Panc1 (cell line): ENCODE measurements around the gene YOD1. TPM values are rescaled to one million over a fixed set of nuclear protein-coding genes. Genes with fewer than 3 reads are reported as not detected.

Experiments used
- ATAC-seq: fragments of 200-7000 bp; cut with Tn5 transposase; 2 replicates; pipeline ENCODE4 v1.9.1; 2020; ENCODE audit warnings: mild to moderate bottlenecking, moderate library complexity
- BruUV-seq: library from RNA; stranded (reverse); fragments of 400-500 nt; replicated peaks from 2 replicates; lab custom pipeline; 2021; lab: Mats Ljungman, UMichigan
- CTCF ChIA-PET: fragments of 300-600 bp; sonication (Branson Sonifier 250); formaldehyde crosslinking; loops from one replicate; lab custom pipeline; 2022; ENCODE audit warnings: antibody characterized with exemption; lab: Charles Lee
- POLR2A ChIA-PET: fragments of 300-600 bp; sonication (Branson Sonifier 250); formaldehyde crosslinking; loops from one replicate; lab custom pipeline; 2022; ENCODE audit warnings: antibody characterized with exemption; lab: Charles Lee
- DNase-seq: peaks from one replicate; pipeline ENCODE4 v3.0.0-alpha.2; 2010; ENCODE audit warnings: low read depth, low spot score
- H3K27ac ChIP-seq: 2 replicates; pipeline ENCODE4 v1.5.1; 2011; ENCODE audit warnings: mild to moderate bottlenecking, low read length, inconsistent platforms
- H3K27me3 ChIP-seq: fragments of 200-500 bp; sonication (Bioruptor generic); 2 replicates; pipeline ENCODE4 v1.6.0; 2014; ENCODE audit warnings: low read length, inconsistent platforms; ENCODE audit not compliant: control insufficient read depth, insufficient read depth
- H3K36me3 ChIP-seq: fragments of 200-500 bp; sonication (Bioruptor generic); 2 replicates; pipeline ENCODE4 v1.5.1; 2014; ENCODE audit warnings: inconsistent platforms, mild to moderate bottlenecking, low read length, moderate library complexity; ENCODE audit not compliant: control insufficient read depth, insufficient read depth
- H3K4me1 ChIP-seq: 2 replicates; pipeline ENCODE4 v1.5.1; 2011; ENCODE audit warnings: inconsistent platforms, mild to moderate bottlenecking, low read length, moderate library complexity; ENCODE audit not compliant: control insufficient read depth, insufficient read depth
- H3K4me3 ChIP-seq, 2 experiments: 2 replicates each; pipeline ENCODE4 v1.5.1; 2011 to 2012; ENCODE audit warnings: low read depth in 2 of 2, low read length in 2 of 2, mild to moderate bottlenecking in 2 of 2, inconsistent platforms in 1 of 2, moderate library complexity in 1 of 2
- H3K9me3 ChIP-seq: fragments of 200-500 bp; sonication (Bioruptor generic); 2 replicates; pipeline ENCODE4 v1.5.1; 2014; ENCODE audit warnings: low read depth, mild to moderate bottlenecking, inconsistent platforms, low read length, moderate library complexity; ENCODE audit not compliant: control insufficient read depth, insufficient read depth
- POLR2AphosphoS5 ChIP-seq: IDR thresholded peaks from 2 replicates; pipeline ENCODE4 v1.6.1; 2012; ENCODE audit warnings: mild to moderate bottlenecking, low read depth, low read length, moderate library complexity
- SIN3A ChIP-seq: IDR thresholded peaks from 2 replicates; pipeline ENCODE4 v1.6.1; 2012; ENCODE audit warnings: low read depth, mild to moderate bottlenecking, low read length, moderate library complexity, borderline replicate concordance; ENCODE audit not compliant: insufficient read depth
- TCF7L2 ChIP-seq: IDR thresholded peaks from 2 replicates; pipeline ENCODE4 v1.6.1; 2011; ENCODE audit warnings: mild to moderate bottlenecking, low read depth, low read length, inconsistent platforms
- in situ Hi-C: cut with HindIII; loops from 2 replicates; pipeline ENCODE4 v1.10.0; 2016; ENCODE audit warnings: low sequenced_read_pairs, low pct_unique_long_range_greater_than_20kb
- intact Hi-C: fragments of 100-400 bp; cut with micrococcal nuclease; formaldehyde crosslinking; loops from one replicate; pipeline ENCODE4 v1.10.0; 2022; ENCODE audit not compliant: unreplicated experiment
- total RNA-seq: library from RNA; stranded (reverse); gene quantifications from one replicate; pipeline ENCODE4 v1.2.1, GENCODE V29; 2021; ENCODE audit not compliant: unreplicated experiment
- TF ChIP-seq, protein P1 (sequence below): fragments of 450-650 bp; IDR thresholded peaks from 2 replicates; pipeline ENCODE4 v1.5.1; 2017; ENCODE audit warnings: mild to moderate bottlenecking
- TF ChIP-seq, protein P2 (sequence below), 2 experiments: IDR thresholded peaks; 2 replicates each; pipeline ENCODE4 v1.6.1; 2011 to 2012; ENCODE audit warnings: low read depth in 2 of 2, control low read depth in 1 of 2, low read length in 1 of 2, mild to moderate bottlenecking in 1 of 2, moderate library complexity in 1 of 2; ENCODE audit not compliant: insufficient read depth in 1 of 2

The YOD1 gene
- total RNA-seq, 1 experiment from 2014 or later = 7.1 TPM

DNA sequence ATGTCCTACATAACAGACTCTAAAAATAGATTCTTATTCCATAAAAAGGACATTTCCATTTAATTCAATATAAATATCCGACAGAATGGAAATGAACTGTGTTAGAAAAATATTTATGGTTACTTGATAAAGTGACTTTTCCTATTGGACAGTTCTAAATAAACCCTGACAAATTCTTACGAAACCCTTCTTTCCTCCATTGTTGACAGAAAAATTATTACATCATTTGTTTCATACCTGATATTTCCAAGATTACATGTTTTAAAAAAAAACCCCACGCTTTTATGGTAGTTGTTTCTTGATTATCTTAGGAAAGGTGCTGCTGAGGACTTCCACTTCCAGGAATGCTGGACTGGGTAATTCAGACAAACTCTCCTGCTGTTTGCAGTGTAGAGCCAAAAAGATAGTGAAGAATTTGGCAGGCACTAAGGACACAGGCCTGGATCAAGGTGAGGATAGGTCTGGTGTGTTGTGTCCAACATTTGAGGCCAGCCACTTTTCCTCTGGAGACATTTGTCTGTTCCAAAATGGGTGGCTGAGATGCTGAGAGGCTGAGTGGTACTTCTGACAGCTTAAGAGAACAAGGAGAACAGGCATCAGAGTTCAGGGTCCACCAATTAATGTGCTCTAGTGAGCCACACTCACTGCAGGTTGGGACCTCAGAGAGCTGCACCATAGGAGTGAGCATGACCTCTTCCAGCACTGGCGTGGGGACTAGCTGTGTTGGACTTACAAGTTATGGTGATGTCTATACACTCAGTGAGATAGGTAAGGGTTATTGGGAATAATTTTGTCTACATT lies 11.4 kb downstream of the YOD1 start:
- Histone ChIP-seq H3K4me1 (no peaks in the 10 kb centered on the region), H3K27me3 (peaks cover 9% of the 10 kb centered on the region), H3K4me3 (no peak overlapping the region), H3K27ac (no peak overlapping the region), H3K36me3 (no peaks in the 10 kb centered on the region), H3K9me3 (no peaks in the 10 kb centered on the region)
- ChIA-PET CTCF (interaction anchor here (0.9 kb wide), 1 partner anchor 45 kb away, joined by 4 read pairs; no protein-coding TSS in a partner anchor), POLR2A (no interaction called here)
- no peak for TF ChIP-seq TCF7L2
- TF ChIP-seq, protein P1, sequence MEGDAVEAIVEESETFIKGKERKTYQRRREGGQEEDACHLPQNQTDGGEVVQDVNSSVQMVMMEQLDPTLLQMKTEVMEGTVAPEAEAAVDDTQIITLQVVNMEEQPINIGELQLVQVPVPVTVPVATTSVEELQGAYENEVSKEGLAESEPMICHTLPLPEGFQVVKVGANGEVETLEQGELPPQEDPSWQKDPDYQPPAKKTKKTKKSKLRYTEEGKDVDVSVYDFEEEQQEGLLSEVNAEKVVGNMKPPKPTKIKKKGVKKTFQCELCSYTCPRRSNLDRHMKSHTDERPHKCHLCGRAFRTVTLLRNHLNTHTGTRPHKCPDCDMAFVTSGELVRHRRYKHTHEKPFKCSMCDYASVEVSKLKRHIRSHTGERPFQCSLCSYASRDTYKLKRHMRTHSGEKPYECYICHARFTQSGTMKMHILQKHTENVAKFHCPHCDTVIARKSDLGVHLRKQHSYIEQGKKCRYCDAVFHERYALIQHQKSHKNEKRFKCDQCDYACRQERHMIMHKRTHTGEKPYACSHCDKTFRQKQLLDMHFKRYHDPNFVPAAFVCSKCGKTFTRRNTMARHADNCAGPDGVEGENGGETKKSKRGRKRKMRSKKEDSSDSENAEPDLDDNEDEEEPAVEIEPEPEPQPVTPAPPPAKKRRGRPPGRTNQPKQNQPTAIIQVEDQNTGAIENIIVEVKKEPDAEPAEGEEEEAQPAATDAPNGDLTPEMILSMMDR = no peak
- no peak for TF ChIP-seq SIN3A
- TF ChIP-seq POLR2AphosphoS5 = no peak
- TF ChIP-seq, protein P2, sequence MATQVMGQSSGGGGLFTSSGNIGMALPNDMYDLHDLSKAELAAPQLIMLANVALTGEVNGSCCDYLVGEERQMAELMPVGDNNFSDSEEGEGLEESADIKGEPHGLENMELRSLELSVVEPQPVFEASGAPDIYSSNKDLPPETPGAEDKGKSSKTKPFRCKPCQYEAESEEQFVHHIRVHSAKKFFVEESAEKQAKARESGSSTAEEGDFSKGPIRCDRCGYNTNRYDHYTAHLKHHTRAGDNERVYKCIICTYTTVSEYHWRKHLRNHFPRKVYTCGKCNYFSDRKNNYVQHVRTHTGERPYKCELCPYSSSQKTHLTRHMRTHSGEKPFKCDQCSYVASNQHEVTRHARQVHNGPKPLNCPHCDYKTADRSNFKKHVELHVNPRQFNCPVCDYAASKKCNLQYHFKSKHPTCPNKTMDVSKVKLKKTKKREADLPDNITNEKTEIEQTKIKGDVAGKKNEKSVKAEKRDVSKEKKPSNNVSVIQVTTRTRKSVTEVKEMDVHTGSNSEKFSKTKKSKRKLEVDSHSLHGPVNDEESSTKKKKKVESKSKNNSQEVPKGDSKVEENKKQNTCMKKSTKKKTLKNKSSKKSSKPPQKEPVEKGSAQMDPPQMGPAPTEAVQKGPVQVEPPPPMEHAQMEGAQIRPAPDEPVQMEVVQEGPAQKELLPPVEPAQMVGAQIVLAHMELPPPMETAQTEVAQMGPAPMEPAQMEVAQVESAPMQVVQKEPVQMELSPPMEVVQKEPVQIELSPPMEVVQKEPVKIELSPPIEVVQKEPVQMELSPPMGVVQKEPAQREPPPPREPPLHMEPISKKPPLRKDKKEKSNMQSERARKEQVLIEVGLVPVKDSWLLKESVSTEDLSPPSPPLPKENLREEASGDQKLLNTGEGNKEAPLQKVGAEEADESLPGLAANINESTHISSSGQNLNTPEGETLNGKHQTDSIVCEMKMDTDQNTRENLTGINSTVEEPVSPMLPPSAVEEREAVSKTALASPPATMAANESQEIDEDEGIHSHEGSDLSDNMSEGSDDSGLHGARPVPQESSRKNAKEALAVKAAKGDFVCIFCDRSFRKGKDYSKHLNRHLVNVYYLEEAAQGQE (IDR thresholded peaks at IDR 0.05; ENCODE audit: insufficient read depth in 1 of 2, low read depth in 2 of 2, low read length in 1 of 2) = no peak
- DNase-seq = no peak
- no TSS peak for BruUV-seq
- in situ Hi-C loops (no loop called here), intact Hi-C loops (no loop called here)
- peak; percentile 48; the same call in 1 of the 2 replicates for ATAC-seq

DNA sequence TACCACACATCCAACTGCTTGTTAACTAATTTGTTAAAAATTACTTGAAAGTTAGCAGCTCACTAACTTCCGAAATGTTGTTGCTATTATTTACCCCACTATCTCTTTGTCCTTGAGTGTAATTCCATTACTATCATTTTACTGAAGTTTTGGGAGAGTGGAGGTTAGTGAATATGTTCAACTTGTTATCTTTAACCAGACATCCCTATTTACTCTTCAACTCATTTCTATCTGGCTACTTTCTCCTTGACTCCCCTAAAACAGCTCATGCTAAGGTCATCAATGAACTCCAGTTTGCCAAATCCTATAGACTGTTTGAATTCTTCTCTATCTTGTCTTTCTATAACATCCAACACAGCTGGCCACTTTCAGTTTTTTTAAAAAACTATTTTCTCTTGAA lies 14.1 kb downstream of the YOD1 start:
- BruUV-seq = no TSS peak
- ChIA-PET CTCF (no interaction called here), POLR2A (no interaction called here)

More for the DNA sequence above, 14.1 kb downstream of the YOD1 start:
- H3K4me1 ChIP-seq = no peaks in the 10 kb centered on the region
- no peak for DNase-seq
- no peak for ATAC-seq
- intact Hi-C loops (no loop called here), in situ Hi-C loops (no loop called here)
- H3K4me3 ChIP-seq = no peak overlapping the region
- H3K36me3 ChIP-seq = no peaks in the 10 kb centered on the region
- H3K9me3 ChIP-seq = no peaks in the 10 kb centered on the region
- H3K27ac ChIP-seq = no peak overlapping the region
- TF ChIP-seq TCF7L2 (no peak), POLR2AphosphoS5 (no peak), SIN3A (no peak)
- TF ChIP-seq, protein P2 (IDR thresholded peaks at IDR 0.05; ENCODE audit: insufficient read depth in 1 of 2, low read depth in 2 of 2, low read length in 1 of 2) = no peak
- TF ChIP-seq, protein P1 = no peak
- H3K27me3 ChIP-seq = peaks cover 18% of the 10 kb centered on the region
